ENCODE data around the gene MYO3B.

DNA sequence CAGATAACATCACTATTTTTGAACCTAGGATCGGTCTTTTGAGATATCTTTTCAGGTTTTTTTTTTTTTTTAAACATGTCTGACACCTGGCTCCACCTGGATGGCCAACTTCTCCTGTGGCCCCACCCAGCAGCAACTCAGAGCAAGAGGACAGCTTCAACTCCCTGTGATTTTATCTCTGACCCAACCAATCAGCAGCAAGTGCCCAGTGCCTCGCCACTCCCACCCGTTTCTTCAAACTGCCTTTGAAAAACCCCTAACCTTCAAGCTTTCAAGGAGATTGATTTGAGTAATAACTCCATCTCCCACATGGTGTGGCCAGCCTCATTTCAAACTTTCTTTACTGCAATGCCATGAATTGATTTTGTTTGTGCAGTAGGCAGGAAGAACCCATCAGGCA is 19.0 kb downstream of the MYO3B start:
- TF ChIP-seq POLR2AphosphoS5 (IDR thresholded peaks at IDR 0.05; ENCODE audit: low read depth, low read length) (no peak), TAF1 (IDR thresholded peaks at IDR 0.05; ENCODE audit: borderline replicate concordance, insufficient read depth, low read length) (no peak), SIN3A (IDR thresholded peaks at IDR 0.05; ENCODE audit: borderline replicate concordance, insufficient read depth, low read length) (no peak), FOXP2 (optimal IDR thresholded peaks at IDR 0.05; ENCODE audit: borderline replicate concordance, extremely low read depth, extremely low read length, insufficient read depth) (no peak)
- TF ChIP-seq, protein P1, sequence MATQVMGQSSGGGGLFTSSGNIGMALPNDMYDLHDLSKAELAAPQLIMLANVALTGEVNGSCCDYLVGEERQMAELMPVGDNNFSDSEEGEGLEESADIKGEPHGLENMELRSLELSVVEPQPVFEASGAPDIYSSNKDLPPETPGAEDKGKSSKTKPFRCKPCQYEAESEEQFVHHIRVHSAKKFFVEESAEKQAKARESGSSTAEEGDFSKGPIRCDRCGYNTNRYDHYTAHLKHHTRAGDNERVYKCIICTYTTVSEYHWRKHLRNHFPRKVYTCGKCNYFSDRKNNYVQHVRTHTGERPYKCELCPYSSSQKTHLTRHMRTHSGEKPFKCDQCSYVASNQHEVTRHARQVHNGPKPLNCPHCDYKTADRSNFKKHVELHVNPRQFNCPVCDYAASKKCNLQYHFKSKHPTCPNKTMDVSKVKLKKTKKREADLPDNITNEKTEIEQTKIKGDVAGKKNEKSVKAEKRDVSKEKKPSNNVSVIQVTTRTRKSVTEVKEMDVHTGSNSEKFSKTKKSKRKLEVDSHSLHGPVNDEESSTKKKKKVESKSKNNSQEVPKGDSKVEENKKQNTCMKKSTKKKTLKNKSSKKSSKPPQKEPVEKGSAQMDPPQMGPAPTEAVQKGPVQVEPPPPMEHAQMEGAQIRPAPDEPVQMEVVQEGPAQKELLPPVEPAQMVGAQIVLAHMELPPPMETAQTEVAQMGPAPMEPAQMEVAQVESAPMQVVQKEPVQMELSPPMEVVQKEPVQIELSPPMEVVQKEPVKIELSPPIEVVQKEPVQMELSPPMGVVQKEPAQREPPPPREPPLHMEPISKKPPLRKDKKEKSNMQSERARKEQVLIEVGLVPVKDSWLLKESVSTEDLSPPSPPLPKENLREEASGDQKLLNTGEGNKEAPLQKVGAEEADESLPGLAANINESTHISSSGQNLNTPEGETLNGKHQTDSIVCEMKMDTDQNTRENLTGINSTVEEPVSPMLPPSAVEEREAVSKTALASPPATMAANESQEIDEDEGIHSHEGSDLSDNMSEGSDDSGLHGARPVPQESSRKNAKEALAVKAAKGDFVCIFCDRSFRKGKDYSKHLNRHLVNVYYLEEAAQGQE (IDR thresholded peaks at IDR 0.05; ENCODE audit: insufficient read depth in 1 of 2, low read depth in 2 of 2, low read length in 2 of 2): no peak
